NCI-H524 (cell line): ENCODE data around the gene PCAT7.
"Not testable (repeated sequence)": the region's sequence is repeated elsewhere in the genome, so short reads cannot be mapped to it uniquely, and the experiment has no call there.

Source experiments
- DNase-seq, 2 experiments: peaks; one replicate each; lab custom pipeline; 2025; lab: John Stamatoyannopoulos, UW

Gene PCAT7

DNA sequence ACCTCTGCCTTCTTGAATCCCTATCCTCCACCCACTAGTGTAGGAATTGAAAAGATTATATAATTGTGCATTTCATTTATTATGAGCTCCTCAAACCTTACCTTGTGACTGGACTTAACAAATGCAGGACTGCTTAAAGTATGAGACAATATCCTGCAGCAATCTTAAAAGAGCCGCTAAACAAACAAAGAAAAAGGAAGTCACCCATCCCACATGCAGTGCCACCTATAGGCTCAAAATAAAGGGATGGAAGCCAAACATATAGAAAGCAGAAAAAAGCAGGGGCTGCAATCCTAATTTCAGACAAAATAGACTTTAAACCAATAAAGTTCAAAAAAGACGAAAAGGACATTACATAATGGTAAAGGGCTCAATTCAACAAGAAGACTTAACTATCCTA lies 8.7 kb downstream of the PCAT7 start:
- no peak for DNase-seq

DNA sequence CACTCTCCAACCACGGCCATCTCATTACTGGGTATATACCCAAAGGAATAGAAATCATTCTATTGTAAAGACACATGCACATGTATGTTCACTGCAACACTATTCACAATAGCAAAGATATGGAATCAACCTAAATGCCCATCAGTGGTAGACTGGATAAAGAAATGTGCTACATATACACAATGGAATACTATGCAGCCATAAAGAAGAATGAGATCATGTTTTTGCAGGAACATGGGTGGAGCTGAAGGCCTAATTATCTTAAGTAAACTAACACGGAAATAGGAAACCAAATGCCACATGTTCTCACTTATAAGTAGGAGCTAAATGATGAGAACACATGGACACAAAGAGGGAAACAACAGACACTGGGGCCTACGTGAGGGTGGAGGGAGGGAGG lies 9.4 kb downstream of the PCAT7 start:
- DNase-seq: peak in 1 of 2 experiments; percentile 37

DNA sequence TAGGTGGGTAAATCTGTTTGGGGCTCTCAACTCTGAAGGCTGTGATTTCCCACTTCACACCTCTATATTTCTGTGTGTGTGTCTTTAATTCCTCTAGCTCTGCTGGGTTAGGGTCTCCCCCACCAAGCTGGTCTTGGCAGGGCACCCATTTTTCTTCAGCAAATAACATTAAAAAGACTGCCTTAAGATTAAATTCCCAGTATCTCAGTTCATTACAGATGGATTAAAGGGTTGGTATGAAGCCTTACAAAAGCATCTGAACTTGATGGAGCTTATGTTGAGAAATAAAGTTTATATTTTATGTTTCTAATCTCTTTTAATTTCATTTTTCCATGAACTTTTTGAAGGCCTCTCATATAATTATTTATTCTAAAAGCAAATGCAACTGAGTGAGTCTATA lies 11.7 kb downstream of the PCAT7 start:
- no peak for DNase-seq

DNA sequence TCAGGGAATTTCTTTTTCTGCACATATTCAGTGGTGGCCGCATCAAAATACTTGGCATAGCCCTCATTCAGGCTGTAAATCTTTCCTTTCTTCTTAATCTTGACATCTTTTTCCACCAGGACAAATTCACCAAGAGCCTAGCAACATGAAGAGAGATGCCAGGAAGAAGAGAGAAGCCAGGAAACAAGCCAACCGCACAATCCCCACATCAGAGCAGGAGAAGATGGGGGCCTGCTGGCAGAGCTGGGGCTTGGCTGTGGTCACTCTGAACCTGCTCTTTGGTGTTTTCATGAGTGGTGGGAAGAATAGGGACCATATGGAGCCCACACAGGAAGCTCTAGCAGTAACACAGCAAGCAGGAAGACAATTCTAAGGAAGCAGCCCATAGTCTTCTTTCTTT lies 12.4 kb downstream of the PCAT7 start:
- DNase-seq: no peak

DNA sequence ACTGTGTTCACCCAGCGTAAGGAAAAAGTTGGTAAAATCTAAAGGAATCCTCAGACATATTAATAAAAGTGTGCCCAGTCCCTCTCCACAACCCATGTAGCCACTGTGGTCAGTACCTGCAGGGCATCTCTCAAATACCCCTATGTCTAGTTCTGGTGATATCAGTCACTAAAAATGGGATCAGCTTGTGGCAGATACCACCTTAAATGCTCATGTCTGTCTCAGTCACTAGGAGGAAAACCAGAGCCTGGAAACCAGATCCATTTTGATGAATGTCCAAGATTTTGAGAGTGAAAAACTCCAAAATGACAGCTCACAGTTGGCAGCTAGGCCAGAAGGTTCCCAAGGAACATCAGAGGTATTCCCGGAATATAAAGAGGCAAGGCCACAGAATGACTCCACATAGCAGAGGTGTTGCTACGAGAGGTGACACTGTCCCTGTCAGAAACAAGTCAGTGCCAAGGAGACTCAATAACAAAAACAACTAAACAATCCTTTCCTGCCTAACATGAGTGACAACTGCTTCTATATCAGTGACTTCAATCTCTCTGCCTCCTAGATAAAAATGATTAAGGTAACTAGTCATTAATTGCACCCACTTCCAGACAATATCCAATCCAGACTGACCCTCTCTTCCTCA lies 13.5 kb downstream of the PCAT7 start:
- DNase-seq: no peak

DNA sequence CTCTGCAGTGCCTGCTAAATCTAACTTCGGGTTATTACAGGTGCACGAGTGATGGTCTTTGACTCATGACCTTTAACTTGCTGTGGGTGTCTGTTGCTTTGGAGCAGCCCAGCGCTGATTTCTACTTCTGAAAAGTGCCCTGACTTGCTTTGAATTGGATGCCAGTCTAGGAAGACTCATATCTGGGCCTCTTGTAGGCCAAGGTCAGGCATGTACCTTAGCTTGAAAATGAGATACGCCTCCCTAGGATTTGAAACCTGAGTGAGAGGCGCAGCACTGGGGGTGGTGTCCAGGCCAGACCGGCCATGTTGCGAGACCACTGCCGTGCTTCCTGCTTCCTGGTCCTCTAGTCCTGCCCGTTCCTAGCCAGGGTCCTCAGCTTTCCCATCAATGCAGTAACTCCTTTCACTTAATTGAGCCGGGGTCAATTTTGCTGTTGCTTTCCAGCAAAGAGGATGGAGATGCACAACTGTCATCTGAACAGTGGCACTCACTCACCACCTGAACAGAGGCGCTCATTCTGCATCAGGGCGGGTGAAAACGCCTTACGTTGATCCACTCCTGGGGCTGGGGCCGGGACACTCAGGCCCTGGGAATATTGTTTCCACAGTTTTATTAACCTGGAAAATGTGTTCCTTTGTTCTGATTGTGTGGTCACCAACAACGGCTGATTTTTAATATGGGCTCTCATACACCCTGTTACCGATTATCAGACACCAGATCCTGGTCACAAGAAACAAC lies 14.3 kb downstream of the PCAT7 start:
- no peak for DNase-seq

DNA sequence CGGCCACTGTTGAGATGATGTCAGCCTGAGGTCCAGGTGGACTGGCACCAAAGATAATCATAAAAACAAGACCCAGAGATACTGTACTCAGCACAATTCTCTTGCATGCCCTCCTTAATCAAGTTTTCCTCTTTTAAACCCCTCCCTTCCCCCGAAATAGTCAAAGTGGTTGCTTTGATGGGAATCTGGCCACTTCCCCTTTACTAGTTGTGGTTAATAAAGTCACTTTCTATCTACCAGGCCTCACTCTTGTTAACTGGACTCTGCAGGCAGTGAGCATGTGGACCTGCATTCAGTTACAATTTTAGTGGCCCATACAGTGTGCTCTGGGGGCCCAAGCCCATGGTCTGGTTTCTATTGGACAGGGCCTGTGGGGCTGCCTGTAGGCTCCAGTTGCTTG lies 21.2 kb downstream of the PCAT7 start:
- no peak for DNase-seq

DNA sequence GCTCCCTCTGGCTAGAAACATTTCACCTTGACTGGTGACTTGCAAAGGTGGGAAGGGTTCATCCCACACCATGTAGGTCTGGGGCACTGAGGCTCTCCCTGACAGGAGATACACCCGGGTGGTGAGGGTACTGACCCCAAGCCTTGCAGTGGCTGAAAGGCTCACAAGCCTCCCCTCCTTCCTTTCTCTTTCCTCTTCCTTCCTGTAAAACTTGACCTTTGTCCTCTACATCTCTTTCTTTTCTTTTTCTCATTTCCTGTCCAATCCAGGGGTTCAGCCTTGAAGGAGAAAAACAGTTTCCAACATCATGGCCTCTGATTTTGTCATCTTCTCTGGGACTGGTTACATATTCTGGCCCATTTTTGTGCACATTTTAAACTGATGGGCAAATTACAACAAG lies 22.2 kb downstream of the PCAT7 start:
- DNase-seq: no peak

DNA sequence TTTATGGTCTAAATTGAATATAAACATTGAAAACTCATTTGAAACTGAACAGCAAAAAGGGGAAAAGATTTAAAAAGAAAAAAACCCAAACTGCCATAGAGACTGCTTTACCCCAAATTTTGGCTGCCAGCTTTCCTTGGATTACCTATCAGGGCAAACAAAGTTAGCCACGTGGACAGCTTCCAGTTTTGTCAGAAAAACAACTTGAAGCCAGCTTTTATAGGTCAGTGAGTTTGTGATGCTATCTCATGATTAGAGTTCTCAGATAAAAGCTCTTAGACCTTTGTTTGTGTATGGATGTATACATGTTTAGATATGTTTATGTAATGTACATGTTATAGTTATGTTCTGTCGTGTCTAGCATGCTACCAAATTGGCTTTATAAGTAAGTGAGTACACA lies 22.7 kb downstream of the PCAT7 start:
- DNase-seq: no peak

DNA sequence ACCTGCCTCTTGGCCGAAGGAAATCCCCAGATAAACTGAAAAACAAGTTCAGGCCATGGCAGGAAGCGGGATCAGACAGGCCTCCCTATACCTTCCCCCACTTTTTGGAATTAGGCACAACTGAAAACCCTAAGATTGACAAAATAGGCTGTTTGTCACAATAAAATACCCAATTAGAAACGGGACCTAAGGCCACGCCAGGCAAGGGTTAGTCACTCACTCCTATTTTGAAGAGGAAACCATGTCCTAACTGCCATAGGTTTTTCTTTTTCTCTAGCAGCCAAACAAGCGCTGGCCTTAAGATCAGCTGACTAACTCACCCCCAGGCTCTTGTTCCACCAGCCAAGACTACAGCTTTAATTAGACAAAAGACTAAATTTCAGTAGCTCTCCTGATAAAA lies 26.8 kb downstream of the PCAT7 start:
- no peak for DNase-seq

DNA sequence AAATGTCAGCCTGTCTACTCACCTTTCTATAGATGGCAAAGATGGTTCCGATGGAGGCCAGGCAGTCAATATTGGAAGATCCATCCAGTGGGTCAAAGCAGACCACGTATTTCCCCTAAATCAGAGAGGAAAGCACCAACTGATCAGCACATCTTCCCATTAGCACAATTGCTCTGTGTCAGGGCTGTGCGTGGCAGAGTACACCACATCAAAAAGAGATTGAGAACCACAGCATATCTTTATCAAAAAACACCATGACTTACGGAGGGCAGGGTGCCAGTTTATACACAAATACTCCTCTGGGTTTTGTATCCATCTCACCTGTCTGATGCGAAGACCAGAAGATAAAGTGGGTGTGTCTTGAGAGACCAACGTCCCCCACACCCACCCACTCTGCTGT lies 29.7 kb downstream of the PCAT7 start:
- no peak for DNase-seq

DNA sequence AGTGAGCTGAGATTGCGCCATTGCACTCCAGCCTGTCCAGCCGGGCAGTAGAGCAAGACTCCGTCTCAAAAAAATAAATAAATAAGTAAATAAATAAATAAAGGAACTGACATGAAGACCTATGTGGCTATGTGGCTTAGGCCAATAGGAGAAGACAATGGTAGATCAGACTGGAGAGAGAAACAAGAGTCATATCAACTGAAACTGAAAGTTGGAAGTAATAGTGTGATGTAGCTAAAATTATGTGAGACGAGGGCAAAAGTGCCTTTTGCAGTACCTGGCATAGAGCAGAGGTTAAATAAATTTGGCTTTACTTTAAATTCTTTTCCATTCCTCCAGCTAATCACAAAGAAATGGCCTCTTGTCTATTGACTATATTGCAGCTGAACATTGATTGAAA lies 31.4 kb downstream of the PCAT7 start:
- DNase-seq: no peak

DNA sequence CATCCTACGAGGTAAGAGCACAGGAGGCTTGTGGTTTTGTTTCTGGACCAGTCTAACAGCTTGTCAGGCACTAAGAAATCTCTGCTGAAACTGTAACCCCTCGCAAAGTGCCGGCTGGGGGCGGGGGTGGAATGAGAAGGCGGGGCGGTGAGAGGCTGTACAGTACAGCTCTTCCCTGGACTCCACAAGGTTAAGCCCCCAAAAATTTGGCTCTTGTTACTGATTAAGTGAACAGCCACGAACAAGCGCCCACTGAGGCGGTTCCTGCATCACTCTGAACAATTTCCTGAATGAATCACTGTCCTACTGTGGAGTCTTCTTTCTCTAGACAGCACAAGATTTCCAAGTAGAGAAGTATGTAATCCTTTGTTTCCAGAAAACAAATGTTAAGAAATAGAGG lies 31.9 kb downstream of the PCAT7 start:
- DNase-seq: no peak

DNA sequence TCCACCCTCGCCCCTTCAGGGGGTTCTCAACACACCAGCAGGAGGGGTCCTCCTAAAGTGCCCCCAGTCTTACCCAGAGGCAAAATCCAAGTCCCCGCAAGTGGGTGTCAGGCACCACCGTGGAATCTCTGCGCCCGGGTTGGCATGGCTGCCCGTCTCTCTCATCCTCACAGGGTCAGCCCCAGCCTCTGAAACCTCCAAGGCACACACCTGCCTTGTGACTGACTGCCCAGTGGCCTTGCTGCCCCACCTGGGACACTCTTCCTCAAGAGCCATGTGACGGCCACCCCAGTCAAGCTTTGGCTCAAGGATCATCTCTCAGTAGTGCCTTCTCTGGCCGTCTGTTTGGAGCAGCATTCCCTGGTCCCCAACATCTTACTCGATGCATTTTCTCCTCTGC lies 33.8 kb downstream of the PCAT7 start:
- no peak for DNase-seq

DNA sequence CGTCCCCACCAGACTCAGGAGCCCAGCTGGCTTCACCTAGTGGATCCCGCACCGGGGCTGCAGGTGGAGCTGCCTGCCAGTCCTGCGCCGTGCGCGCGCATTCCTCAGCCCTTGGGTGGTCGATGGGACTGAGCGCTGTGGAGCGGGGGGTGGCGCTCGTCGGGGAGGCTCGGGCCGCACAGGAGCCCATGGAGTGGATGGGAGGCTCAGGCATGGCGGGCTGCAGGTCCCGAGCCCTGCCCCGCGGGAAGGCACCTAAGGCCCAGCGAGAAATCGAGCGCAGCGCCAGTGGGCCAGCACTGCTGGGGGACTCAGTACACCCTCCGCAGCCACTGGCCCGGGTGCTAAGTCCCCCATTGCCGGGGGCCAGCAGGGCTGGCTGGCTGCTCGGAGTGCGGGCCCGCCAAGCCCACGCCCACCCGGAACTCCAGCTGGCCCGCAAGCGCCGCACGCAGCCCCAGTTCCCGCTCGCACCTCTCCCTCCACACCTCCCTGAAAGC lies 36.2 kb downstream of the PCAT7 start:
- not testable (repeated sequence) for DNase-seq

DNA sequence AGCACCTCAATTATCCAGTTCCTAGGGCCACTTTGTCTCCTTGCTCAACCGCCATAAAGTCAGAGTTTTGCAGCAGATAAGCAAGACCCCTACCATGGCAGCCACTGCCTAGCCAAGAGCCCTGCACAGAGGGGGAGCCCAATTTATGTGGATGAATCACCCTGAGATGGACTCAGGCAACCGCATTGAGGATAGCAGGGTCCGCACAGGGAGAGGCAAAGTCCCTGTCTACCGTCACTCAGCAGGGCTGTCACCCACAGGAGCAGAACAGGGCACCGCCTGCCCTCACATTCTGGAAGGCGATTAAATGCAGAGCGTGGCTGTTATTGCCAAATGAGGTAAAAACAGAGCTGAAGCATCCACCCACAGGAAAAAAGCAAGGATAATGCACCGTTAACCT lies 37.0 kb downstream of the PCAT7 start:
- DNase-seq: no peak

DNA sequence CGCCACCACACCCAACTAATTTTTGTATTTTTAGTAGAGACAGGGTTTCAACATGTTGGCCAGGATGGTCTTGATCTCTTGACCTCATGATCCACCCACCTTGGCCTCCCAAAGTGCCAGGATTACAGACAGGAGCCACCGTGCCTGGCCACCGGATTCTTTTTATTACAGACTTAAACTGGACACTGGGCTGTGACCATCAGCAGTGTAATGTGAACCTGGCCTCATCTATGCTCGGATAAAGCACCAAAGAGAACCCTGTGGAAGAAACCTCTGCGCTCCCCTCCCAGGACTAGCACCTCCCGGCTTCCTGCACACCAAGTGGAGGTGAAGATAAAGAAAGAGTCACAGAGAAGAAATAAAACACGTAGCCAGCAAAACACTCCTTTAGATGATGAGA lies 37.8 kb downstream of the PCAT7 start:
- not testable (repeated sequence) for DNase-seq

DNA sequence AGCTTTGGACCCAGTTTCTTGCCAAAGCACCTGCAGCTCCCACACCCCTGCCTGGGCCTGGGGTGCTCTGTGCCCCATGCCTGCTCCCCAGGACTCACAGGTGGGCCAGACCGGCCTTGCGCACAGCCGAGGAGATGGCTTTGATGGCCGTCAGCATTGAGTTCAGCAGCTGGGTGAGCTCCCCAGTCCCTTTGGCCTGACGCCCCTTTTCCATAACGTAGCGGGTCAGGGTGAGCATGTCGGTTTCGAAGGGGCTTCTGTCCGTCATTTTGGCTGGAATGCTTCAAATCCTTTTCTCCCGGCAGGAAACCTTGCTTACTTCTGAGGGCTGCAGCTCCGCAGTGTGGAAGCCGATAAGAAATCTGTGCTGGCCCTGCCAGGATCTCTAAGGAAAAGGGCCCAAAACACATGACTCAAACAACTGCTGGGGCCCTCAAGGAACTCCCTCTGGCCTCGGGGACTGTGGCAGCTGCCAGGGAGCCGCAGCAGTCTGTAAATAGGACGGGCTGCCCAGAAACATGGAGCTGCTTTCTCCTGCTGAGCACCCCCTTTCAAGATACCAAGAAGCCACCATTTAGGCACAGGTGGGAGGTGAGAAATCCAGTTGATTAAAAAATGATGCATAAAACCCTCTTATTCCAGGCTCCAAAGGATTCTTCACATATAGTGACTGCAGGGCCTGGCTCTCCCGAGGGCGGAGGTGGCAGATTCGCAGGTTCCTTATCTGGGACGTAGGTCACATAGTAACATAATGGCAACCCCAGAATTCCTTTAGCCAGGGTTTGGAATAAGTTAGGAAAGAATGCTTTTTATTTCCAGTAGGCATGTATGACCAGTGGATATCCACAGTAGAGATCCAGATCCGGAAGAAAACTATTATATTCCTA lies 38.8 kb downstream of the PCAT7 start, which contains the start of gene FBP2:
TSS of gene FBP2 (minus strand) at position 366 of the 887 bp plus-strand sequence. CDS start at position 268, 98 bp downstream.
- DNase-seq: no peak

DNA sequence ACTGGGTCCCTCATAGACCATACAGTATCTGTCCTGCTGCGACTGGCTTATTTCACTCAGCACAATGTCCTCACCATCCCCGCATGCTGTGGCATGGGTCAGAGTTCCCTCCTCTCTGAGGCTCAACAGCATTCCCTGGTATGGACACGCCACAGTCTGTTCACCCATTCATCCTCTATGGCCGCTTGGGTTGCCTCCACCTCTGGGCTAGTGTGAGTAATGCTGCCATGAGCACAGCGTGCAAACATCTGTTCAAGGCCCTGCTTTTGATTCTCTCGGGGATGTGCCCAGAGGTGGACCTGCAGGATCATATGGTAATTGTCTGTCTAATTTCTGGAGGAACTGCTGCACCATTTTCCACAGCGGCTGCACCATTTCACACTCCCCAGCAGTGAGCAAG lies 44.2 kb downstream of the PCAT7 start:
- no peak for DNase-seq

DNA sequence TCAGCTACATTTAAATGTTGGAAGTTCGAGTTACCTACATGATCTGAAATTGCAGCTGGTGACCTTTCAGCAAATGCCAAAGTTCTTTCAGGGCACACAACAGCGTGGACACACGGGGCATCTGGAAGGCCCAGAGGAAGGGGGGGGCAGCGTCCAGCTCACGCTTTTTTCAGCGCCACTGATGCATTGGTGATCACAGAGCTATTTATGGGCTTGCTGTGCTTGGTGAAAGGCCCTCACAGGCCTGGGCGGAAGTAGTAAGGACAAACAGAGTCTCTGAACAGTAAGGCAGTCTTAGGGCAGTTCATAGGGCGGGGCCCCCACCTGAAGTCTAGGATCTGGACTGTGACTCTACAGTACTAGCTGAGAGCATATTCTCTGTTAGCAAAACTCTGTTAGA lies 45.4 kb downstream of the PCAT7 start:
- DNase-seq: no peak

DNA sequence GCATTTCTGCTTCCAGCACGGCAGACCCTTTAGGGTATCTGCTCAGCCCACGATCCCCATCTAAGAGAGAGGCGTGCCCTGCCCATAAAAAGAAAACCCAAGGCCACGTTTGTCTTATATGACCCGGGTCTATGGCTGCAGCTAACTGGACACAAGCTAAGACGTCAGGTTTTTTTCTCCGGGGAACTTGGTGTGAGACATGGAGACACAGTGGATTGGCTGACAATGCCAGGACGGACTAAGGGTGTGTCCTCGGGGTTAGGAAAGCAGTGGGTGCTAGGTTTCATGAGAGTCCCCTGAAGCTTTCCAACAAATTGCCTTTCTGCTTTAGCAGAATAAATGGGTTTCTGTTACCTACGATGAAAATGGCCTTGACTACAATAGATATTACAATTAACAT lies 45.8 kb downstream of the PCAT7 start:
- DNase-seq: no peak

DNA sequence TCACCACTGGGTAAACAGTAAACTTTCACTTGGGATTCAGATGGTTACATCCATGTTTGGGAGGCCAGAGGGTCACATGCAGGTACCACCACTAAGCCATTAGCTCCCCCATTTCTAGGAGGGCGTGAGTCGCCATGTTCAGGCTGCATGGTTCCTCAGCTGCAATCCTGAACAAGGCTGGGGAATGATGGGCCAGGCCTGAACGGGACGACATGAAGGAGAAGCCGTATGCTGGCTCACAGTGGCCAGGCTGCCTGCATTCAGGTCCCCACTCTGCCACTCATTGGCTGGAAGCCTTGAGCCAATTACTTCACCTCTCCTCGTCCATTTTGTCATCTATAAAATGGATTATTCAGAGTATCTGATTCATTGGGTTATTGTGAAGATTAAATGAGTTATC lies 47.8 kb downstream of the PCAT7 start:
- no peak for DNase-seq
